GM12878 (cell line): ENCODE results near the gene KCNN3. TPM values are rescaled to one million over a fixed set of nuclear protein-coding genes. Genes with fewer than 3 reads are reported as not detected.

Source experiments
- ATAC-seq: fragments of 200-7000 bp; cut with Tn5 transposase; 3 replicates; pipeline ENCODE4 v1.9.1; 2020; ENCODE audit warnings: mild to moderate bottlenecking, moderate library complexity
- BruUV-seq: library from RNA; stranded (reverse); fragments of 400-500 nt; replicated peaks from 2 replicates; lab custom pipeline; 2021; lab: Mats Ljungman, UMichigan
- CTCF ChIA-PET: fragments of 300-600 bp; sonication (Branson Sonifier 250); formaldehyde crosslinking; extraction: SDS; loops from one replicate; lab custom pipeline; 2021; ENCODE audit warnings: inconsistent platforms; lab: Yijun Ruan, JAX
- POLR2A ChIA-PET: fragments of 350-600 bp; formaldehyde crosslinking; extraction: SDS; loops from one replicate; lab custom pipeline; 2021; ENCODE audit warnings: inconsistent platforms; lab: Charles Lee
- RAD21 ChIA-PET: fragments of 300-600 bp; sonication (Branson Sonifier 250); formaldehyde crosslinking; loops from one replicate; lab custom pipeline; 2023; ENCODE audit warnings: antibody characterized with exemption; ENCODE audit not compliant: unreplicated experiment; lab: Charles Lee
- SMC1A ChIA-PET: fragments of 300-600 bp; sonication (Branson Sonifier 250); formaldehyde crosslinking; loops from one replicate; lab custom pipeline; 2023; ENCODE audit not compliant: unreplicated experiment, uncharacterized antibody; lab: Charles Lee
- DNase-seq: peaks from one replicate; pipeline ENCODE4 v3.0.0-alpha.2; 2011; ENCODE audit warnings: low read depth, low spot score
- FAIRE-seq: peaks from 3 replicates; lab custom pipeline; 2011; peaks lifted over from hg19 to GRCh38; lab: Jason Lieb, UNC
- H2AFZ ChIP-seq: 2 replicates; pipeline ENCODE4 v1.6.0; 2011; ENCODE audit warnings: low read depth, low read length, control low read depth; ENCODE audit not compliant: control insufficient read depth
- H3K27ac ChIP-seq: 2 replicates; pipeline ENCODE4 v1.5.1; 2011; ENCODE audit warnings: control low read depth; ENCODE audit not compliant: control insufficient read depth, insufficient read depth
- H3K27me3 ChIP-seq, 2 experiments: replicated peaks in 1 of 2; 2 replicates each; pipeline versions ENCODE4 v1.6.0 to v1.6.1; 2011; ENCODE audit warnings: low read length in 1 of 2; ENCODE audit not compliant: control insufficient read depth in 2 of 2, insufficient read depth in 2 of 2
- H3K36me3 ChIP-seq, 2 experiments: 2 replicates each; pipeline ENCODE4 v1.5.1; 2011; ENCODE audit warnings: low read length in 1 of 2; ENCODE audit not compliant: control insufficient read depth in 2 of 2, insufficient read depth in 2 of 2
- H3K4me1 ChIP-seq: 2 replicates; pipeline ENCODE4 v1.6.1; 2011; ENCODE audit warnings: mild to moderate bottlenecking, low read length, moderate library complexity, mixed read lengths; ENCODE audit not compliant: control insufficient read depth, insufficient read depth
- H3K4me2 ChIP-seq: 2 replicates; pipeline ENCODE4 v1.6.0; 2011; ENCODE audit warnings: control low read depth; ENCODE audit not compliant: control insufficient read depth, insufficient read depth
- H3K4me3 ChIP-seq: fragments of 200-600 bp; sonication (generic); 2 replicates; pipeline ENCODE4 v1.5.1; 2016
- H3K79me2 ChIP-seq: 2 replicates; pipeline ENCODE4 v1.6.0; 2011; ENCODE audit warnings: low read length; ENCODE audit not compliant: control insufficient read depth, insufficient read depth
- H3K9ac ChIP-seq: 2 replicates; pipeline ENCODE4 v1.8.0; 2011; ENCODE audit warnings: low read length, control low read depth, mixed read lengths; ENCODE audit not compliant: control insufficient read depth, insufficient read depth
- H3K9me3 ChIP-seq: replicated peaks from 3 replicates; pipeline ENCODE4 v1.5.1; 2011; ENCODE audit warnings: mild to moderate bottlenecking, low read length; ENCODE audit not compliant: control insufficient read depth, insufficient read depth
- H4K20me1 ChIP-seq: 2 replicates; pipeline ENCODE4 v1.6.0; 2011; ENCODE audit not compliant: control insufficient read depth, insufficient read depth
- BCL11A ChIP-seq: IDR thresholded peaks from 2 replicates; pipeline ENCODE4 v1.6.1; 2011; ENCODE audit warnings: low read depth, low read length
- CREM ChIP-seq: IDR thresholded peaks from 2 replicates; pipeline ENCODE4 v1.6.1; 2014; ENCODE audit warnings: antibody characterized with exemption, low read depth
- KAT2A ChIP-seq: conservative IDR thresholded peaks from 2 replicates; pipeline ENCODE4 v1.6.1; 2011; ENCODE audit warnings: low read depth, low read length; ENCODE audit not compliant: control insufficient read depth
- MEF2B ChIP-seq: fragments of 450-650 bp; IDR thresholded peaks from 2 replicates; pipeline ENCODE4 v1.6.1; 2018; ENCODE audit warnings: mild to moderate bottlenecking, moderate library complexity; ENCODE audit not compliant: partially characterized antibody, poor library complexity, severe bottlenecking
- MYC ChIP-seq: IDR thresholded peaks from 2 replicates; pipeline ENCODE4 v1.6.1; 2011; ENCODE audit warnings: mild to moderate bottlenecking, low read length, moderate library complexity, inconsistent platforms; ENCODE audit not compliant: insufficient read depth, insufficient replicate concordance, insufficient read length, severe bottlenecking
- PML ChIP-seq: IDR thresholded peaks from 2 replicates; pipeline ENCODE4 v1.6.1; 2012; ENCODE audit warnings: low read length, inconsistent platforms
- POLR2AphosphoS2 ChIP-seq: IDR thresholded peaks from 2 replicates; pipeline ENCODE4 v1.6.1; 2011; ENCODE audit warnings: low read depth, mild to moderate bottlenecking, low read length, improper control_type of control experiment, moderate library complexity
- SIN3A ChIP-seq: IDR thresholded peaks from 2 replicates; pipeline ENCODE4 v1.6.1; 2012; ENCODE audit warnings: low read depth, low read length, improper control_type of control experiment
- SMARCA5 ChIP-seq: fragments of 450-650 bp; IDR thresholded peaks from 2 replicates; pipeline ENCODE4 v1.6.1; 2017; ENCODE audit warnings: mild to moderate bottlenecking
- ZZZ3 ChIP-seq: IDR thresholded peaks from 2 replicates; pipeline ENCODE4 v1.6.1; 2011; ENCODE audit warnings: low read depth; ENCODE audit not compliant: control insufficient read depth, insufficient read length
- WGBS: methylation state at CpG from one replicate; pipeline ENCODE4 v1.1.6; 2016; ENCODE audit warnings: low lambda C conversion rate; ENCODE audit not compliant: insufficient replicate concordance, insufficient coverage; ENCODE audit errors: missing lambda C conversion rate; 5-methylcytosine and 5-hydroxymethylcytosine counted together
- in situ Hi-C: fragments of 300-500 bp; cut with MboI; formaldehyde crosslinking; loops from 9 replicates; pipeline ENCODE4 v1.14.3; 2018; ENCODE audit warnings: mixed read lengths
- intact Hi-C: fragments of 100-400 bp; cut with micrococcal nuclease; formaldehyde crosslinking; loops from one replicate; pipeline ENCODE4 v1.14.2; 2022; ENCODE audit not compliant: unreplicated experiment
- polyA plus RNA-seq, 11 experiments: library from polyadenylated mRNA; depleted of rRNA in 4 of 11; unstranded in 6 of 11; stranded (reverse) in 5 of 11; fragments of >200 nt; fragmentation: Nextera tagmentation in 4 of 11; fragmentation: Illumina TruSeq in 1 of 11; extraction: Ambion mirVana in 4 of 11; extraction: Trizol in 1 of 11; gene quantifications; 1 replicate in 1 of 11; 2 replicates in 10 of 11; pipeline versions ENCODE4 v1.2.1 to v1.2.3, GENCODE V29; 2011 to 2016; ENCODE audit warnings: inconsistent platforms in 2 of 11, missing spikeins in 2 of 11, low read depth in 1 of 11
- total RNA-seq, 4 experiments: library from RNA; depleted of rRNA in 3 of 4; stranded (reverse); fragments of >200 nt in 3 of 4; fragmentation: Illumina TruSeq in 1 of 4; extraction: Trizol in 1 of 4; gene quantifications; 2 replicates each; pipeline versions ENCODE4 v1.2.1 to v1.2.3, GENCODE V29; 2013 to 2021
- TF ChIP-seq, protein P1 (sequence below): fragments of 450-650 bp; formaldehyde crosslinking; IDR thresholded peaks from 2 replicates; pipeline ENCODE4 v1.5.0; 2022; ENCODE audit warnings: mild to moderate bottlenecking, missing genetic modification characterization

Gene KCNN3
- total and polyA plus RNA-seq, 10 of the 15 experiments (the other 5 are each of a cell fraction or from before 2014, with no cell fraction given) = 3.5 to 26.4 (median 14.9) TPM

DNA sequence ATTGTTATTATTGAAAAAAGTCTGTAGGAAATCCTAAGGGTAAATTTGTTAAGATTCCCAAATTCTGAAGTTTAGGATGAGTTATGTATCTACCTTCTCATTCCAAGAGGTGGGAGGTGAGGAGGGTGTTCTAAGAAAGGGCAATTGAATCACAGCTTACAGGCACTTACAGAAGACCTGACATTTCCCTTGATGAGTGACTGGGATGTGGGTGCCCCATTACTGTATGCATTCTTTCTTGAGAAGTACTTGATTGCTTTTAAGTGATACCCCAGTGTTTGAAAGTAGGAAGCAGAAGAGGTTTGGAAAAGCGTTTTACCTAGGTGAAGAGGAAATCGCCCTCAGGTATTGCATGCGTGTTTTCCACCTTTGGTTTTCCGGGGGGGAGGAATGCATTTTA lies 175.1 kb downstream of the KCNN3 start:
- Histone ChIP-seq H3K27ac (no peak overlapping the region), H2AFZ (no peak overlapping the region)
- FAIRE-seq = no peak
- TF ChIP-seq SIN3A (no peak), BCL11A (no peak), POLR2AphosphoS2 (no peak)
- TF ChIP-seq, all 136 proteins: peak for 0
- no TSS peak for BruUV-seq
- WGBS = 40% methylated on average over 4 of the region's 4 CpGs
- H3K9ac ChIP-seq = no peak overlapping the region
- no peak overlapping the region for H3K4me3 ChIP-seq
- H3K9me3 ChIP-seq = no peaks in the 10 kb centered on the region
- ATAC-seq (no peak), DNase-seq (no peak)
- no peaks in the 10 kb centered on the region for H4K20me1 ChIP-seq
- in situ Hi-C loops (no loop called here), intact Hi-C loops (no loop called here)
- H3K4me1 ChIP-seq = no peaks in the 10 kb centered on the region; the same call in 1 of the 2 replicates
- POLR2A ChIA-PET = no interaction called here
- CTCF ChIA-PET = no interaction called here
- RAD21 ChIA-PET = interaction anchor here (1.4 kb wide), 1 partner anchor 75 kb away, joined by 3 read pairs; no protein-coding TSS in a partner anchor
- no peaks in the 10 kb centered on the region for H3K79me2 ChIP-seq
- SMC1A ChIA-PET = interaction anchor here (1.0 kb wide), 1 partner anchor 35 kb away, joined by 3 read pairs; no protein-coding TSS in a partner anchor
- H3K4me2 ChIP-seq = no peak overlapping the region
- H3K27me3 ChIP-seq = no peaks in the 10 kb centered on the region
- no peaks in the 10 kb centered on the region for H3K36me3 ChIP-seq

DNA sequence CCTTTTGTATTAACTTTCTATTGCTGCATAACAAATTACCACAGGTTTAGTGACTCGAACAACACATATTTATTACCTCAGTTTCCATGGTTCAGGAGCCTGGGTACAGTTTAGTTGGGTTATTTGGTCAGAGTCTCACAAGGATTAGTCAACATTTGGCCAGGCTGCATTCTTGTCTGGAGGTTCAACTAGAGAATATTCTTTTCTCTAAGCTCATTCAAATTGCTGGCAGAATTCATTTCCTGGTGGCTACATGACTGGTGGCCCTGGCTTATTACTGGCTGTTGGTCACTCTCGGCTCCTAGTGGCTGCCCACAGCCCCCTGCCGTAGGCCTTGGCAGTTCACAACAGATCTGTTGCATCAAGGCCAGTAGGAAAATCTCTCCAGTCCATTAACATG lies 181.0 kb downstream of the KCNN3 start:
- FAIRE-seq = no peak
- POLR2A ChIA-PET = no interaction called here
- no peak overlapping the region for H3K9ac ChIP-seq
- H3K36me3 ChIP-seq = no peaks in the 10 kb centered on the region
- intact Hi-C loops = no loop called here
- H3K27me3 ChIP-seq = no peaks in the 10 kb centered on the region
- no peaks in the 10 kb centered on the region for H3K9me3 ChIP-seq
- CTCF ChIA-PET = interaction anchor here (0.8 to 2.2 kb wide), 2 partner anchors 19 to 193 kb away, joined by 3 to 7 read pairs; no protein-coding TSS in a partner anchor
- H3K27ac ChIP-seq = no peak overlapping the region
- H4K20me1 ChIP-seq = no peaks in the 10 kb centered on the region
- BruUV-seq = no TSS peak
- 52% methylated on average over 3 of the region's 3 CpGs for WGBS
- no peak overlapping the region for H2AFZ ChIP-seq
- no peak overlapping the region for H3K4me3 ChIP-seq
- SMC1A ChIA-PET = no interaction called here
- no peaks in the 10 kb centered on the region for H3K79me2 ChIP-seq
- no peak overlapping the region for H3K4me2 ChIP-seq
- RAD21 ChIA-PET = no interaction called here
- peaks cover 4% of the 10 kb centered on the region; the same call in 1 of the 2 replicates for H3K4me1 ChIP-seq
- TF ChIP-seq MEF2B = no peak
- no peak for TF ChIP-seq MYC
- TF ChIP-seq SMARCA5 = no peak
- TF ChIP-seq KAT2A = no peak
- no peak for TF ChIP-seq ZZZ3
- TF ChIP-seq, protein P1, sequence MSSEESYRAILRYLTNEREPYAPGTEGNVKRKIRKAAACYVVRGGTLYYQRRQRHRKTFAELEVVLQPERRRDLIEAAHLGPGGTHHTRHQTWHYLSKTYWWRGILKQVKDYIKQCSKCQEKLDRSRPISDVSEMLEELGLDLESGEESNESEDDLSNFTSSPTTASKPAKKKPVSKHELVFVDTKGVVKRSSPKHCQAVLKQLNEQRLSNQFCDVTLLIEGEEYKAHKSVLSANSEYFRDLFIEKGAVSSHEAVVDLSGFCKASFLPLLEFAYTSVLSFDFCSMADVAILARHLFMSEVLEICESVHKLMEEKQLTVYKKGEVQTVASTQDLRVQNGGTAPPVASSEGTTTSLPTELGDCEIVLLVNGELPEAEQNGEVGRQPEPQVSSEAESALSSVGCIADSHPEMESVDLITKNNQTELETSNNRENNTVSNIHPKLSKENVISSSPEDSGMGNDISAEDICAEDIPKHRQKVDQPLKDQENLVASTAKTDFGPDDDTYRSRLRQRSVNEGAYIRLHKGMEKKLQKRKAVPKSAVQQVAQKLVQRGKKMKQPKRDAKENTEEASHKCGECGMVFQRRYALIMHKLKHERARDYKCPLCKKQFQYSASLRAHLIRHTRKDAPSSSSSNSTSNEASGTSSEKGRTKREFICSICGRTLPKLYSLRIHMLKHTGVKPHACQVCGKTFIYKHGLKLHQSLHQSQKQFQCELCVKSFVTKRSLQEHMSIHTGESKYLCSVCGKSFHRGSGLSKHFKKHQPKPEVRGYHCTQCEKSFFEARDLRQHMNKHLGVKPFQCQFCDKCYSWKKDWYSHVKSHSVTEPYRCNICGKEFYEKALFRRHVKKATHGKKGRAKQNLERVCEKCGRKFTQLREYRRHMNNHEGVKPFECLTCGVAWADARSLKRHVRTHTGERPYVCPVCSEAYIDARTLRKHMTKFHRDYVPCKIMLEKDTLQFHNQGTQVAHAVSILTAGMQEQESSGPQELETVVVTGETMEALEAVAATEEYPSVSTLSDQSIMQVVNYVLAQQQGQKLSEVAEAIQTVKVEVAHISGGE = no peak
- no peak for TF ChIP-seq PML
- no peak for TF ChIP-seq CREM
- TF ChIP-seq, all 136 proteins: peak for 0
- no peak for ATAC-seq
- in situ Hi-C loops = no loop called here
- DNase-seq = no peak
